K562 (cell line): ENCODE results near the gene OR13C4.

Experiments used
- CBX2 ChIP-seq: fragments of 200-600 bp; sonication (generic); IDR thresholded peaks from one replicate; pipeline ENCODE4 v1.6.1; 2012; ENCODE audit warnings: mild to moderate bottlenecking, low read length, inconsistent platforms; ENCODE audit not compliant: insufficient read depth, poor library complexity, severe bottlenecking
- CTCF ChIP-seq, 3 experiments: IDR thresholded peaks in 2 of 3; conservative IDR thresholded peaks in 1 of 3; 2 replicates each; pipeline ENCODE4 v1.5.1; 2011 to 2012; ENCODE audit warnings: low read length in 3 of 3, mild to moderate bottlenecking in 3 of 3, control low read depth in 2 of 3, improper control_type of control experiment in 1 of 3, inconsistent platforms in 1 of 3, low read depth in 1 of 3, mixed read lengths in 1 of 3, moderate library complexity in 1 of 3; ENCODE audit not compliant: insufficient read depth in 2 of 3
- EZH2 ChIP-seq: IDR thresholded peaks from 2 replicates; pipeline ENCODE4 v1.6.1; 2012; ENCODE audit warnings: low read depth, mild to moderate bottlenecking, inconsistent platforms, low read length, borderline replicate concordance
- HDAC2 ChIP-seq: fragments of 450-650 bp; IDR thresholded peaks from 2 replicates; pipeline ENCODE4 v1.6.1; 2016; ENCODE audit warnings: mild to moderate bottlenecking
- MNT ChIP-seq, 2 experiments: fragments of 450-650 bp; conservative IDR thresholded peaks; 2 replicates each; pipeline ENCODE4 v1.6.1; 2017; ENCODE audit warnings: mild to moderate bottlenecking in 2 of 2, moderate library complexity in 2 of 2
- NFIC ChIP-seq: fragments of 450-650 bp; IDR thresholded peaks from 2 replicates; pipeline ENCODE4 v1.6.1; 2017; ENCODE audit warnings: mild to moderate bottlenecking, inconsistent platforms
- NFRKB ChIP-seq: fragments of 450-650 bp; IDR thresholded peaks from 2 replicates; pipeline ENCODE4 v1.6.1; 2016; ENCODE audit warnings: low read depth
- POLR2AphosphoS5 ChIP-seq: IDR thresholded peaks from 2 replicates; pipeline ENCODE4 v1.6.1; 2011; ENCODE audit warnings: mild to moderate bottlenecking, low read depth, low read length, moderate library complexity; ENCODE audit not compliant: control insufficient read depth, insufficient read depth
- RCOR1 ChIP-seq, 2 experiments: IDR thresholded peaks; 2 replicates each; pipeline ENCODE4 v1.6.1; 2012; ENCODE audit warnings: low read depth in 2 of 2, low read length in 2 of 2, borderline replicate concordance in 1 of 2, improper control_type of control experiment in 1 of 2
- REST ChIP-seq, 2 experiments: fragments of 450-650 bp; formaldehyde crosslinking in 1 of 2; IDR thresholded peaks; 2 replicates each; pipeline versions ENCODE4 v1.4.0 to v1.6.1; 2014 to 2020; ENCODE audit warnings: mild to moderate bottlenecking in 2 of 2, borderline replicate concordance in 1 of 2, low read depth in 1 of 2
- U2AF2 ChIP-seq: fragments of 200-400 bp; formaldehyde crosslinking; optimal IDR thresholded peaks from 2 replicates; pipeline ENCODE3; 2017; ENCODE audit warnings: low read depth, mild to moderate bottlenecking, low read length
- ZNF197 ChIP-seq: fragments of 200-800 bp; sonication (Bioruptor generic); IDR thresholded peaks from 2 replicates; pipeline ENCODE4 v1.6.1; 2016; ENCODE audit warnings: low read depth, missing genetic modification characterization, missing compliant biosample characterization
- ZNF407 ChIP-seq: fragments of 450-650 bp; IDR thresholded peaks from 2 replicates; pipeline ENCODE4 v1.6.1; 2016; ENCODE audit warnings: low read depth

GRCh38 chr9:104539275-104539674 is 12.3 kb upstream of the OR13C4 start:
- TF ChIP-seq RCOR1 (IDR thresholded peaks at IDR 0.05; ENCODE audit: borderline replicate concordance in 1 of 2, low read depth in 2 of 2, low read length in 2 of 2), result no peak
- TF ChIP-seq U2AF2, result no peak
- TF ChIP-seq MNT (conservative IDR thresholded peaks at IDR 0.05), result no peak
- TF ChIP-seq EZH2, result no peak
- no peak for TF ChIP-seq REST (IDR thresholded peaks at IDR 0.05; ENCODE audit: borderline replicate concordance)
- no peak for TF ChIP-seq REST (CRISPR knock-in tag; IDR thresholded peaks at IDR 0.05; ENCODE audit: low read depth)
- TF ChIP-seq HDAC2, result no peak
- TF ChIP-seq NFIC, result no peak
- TF ChIP-seq ZNF407, result no peak
- no peak for TF ChIP-seq CTCF (IDR thresholded peaks at IDR 0.05 in 2 of 3, conservative IDR thresholded peaks at IDR 0.05 in 1 of 3; ENCODE audit: insufficient read depth in 2 of 3, low read depth in 1 of 3, low read length in 3 of 3)
- TF ChIP-seq POLR2AphosphoS5, result no peak
- no peak for TF ChIP-seq NFRKB
- no peak for TF ChIP-seq CBX2
- no peak for TF ChIP-seq ZNF197 (CRISPR knock-in tag)
